GM12873 (cell line): ENCODE measurements around the gene RASSF6.

ENCODE experiments used
- CTCF ChIP-seq: IDR thresholded peaks from 2 replicates; pipeline ENCODE4 v1.5.1; 2012; ENCODE audit warnings: low read depth, mild to moderate bottlenecking, moderate library complexity, low read length, control low read depth; ENCODE audit not compliant: insufficient read depth; ENCODE audit errors: missing control alignments

RASSF6 gene

DNA sequence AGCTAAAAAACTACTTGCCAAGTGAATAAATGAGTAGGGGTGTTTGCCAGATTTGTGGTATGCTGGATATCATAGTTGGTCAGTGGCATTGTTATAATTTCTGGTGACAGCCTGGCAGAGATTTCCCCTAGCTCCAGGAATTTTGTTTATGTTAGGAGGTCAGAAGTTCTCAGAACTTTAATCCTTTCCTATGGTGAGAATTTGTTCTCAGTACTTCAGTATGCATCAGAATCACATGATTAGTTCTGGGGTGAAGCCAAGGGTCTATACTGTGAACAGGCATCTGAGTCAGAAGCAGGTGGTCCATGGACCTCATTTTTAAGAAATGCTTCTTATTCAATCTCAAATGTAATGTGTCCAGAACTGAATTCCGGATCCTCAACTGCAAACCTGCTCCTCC, 10.5 kb downstream of the RASSF6 start:
- TF ChIP-seq CTCF = no peak

DNA sequence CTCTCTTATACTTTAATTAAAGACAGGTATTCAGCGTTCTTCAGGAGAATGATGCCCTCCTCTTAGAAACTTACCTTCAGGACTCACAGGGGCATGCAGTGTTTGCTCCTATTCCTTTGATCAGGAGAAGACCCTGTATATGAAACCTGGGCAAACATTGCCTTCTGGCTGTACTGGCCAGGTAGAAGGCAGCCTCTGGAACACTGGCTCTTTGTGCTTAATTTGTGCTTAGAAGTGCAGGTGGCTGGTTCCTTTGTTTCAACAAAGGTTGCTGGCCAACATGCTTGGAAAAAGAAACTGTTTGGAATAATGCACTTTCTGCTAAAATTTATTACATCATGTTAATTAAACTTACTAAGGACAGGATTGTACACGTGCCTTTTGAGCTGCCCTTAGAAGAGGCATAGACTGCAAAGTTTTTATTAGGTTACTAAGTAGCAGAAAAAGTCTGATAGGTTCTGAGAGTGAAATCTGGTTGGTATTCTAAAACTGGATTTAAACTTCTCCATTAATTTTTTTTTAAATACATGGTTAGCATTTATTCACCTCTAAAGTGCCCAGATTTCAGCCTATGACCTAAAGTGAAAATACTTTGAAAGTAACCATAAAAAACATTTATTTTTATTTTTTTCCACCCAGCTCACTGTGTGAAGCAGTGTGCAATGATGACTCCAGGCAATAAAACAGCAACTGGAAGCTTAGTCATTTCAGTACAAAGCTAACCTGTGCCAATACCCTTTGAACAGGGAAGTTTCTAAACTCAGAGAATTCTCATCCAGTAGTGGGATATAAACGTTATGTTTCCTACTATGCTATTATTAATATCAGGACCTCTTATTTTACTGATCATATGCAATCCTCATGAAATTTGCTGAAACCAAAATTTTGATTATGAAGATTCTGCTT, 11.3 kb downstream of the RASSF6 start:
- no peak for TF ChIP-seq CTCF

DNA sequence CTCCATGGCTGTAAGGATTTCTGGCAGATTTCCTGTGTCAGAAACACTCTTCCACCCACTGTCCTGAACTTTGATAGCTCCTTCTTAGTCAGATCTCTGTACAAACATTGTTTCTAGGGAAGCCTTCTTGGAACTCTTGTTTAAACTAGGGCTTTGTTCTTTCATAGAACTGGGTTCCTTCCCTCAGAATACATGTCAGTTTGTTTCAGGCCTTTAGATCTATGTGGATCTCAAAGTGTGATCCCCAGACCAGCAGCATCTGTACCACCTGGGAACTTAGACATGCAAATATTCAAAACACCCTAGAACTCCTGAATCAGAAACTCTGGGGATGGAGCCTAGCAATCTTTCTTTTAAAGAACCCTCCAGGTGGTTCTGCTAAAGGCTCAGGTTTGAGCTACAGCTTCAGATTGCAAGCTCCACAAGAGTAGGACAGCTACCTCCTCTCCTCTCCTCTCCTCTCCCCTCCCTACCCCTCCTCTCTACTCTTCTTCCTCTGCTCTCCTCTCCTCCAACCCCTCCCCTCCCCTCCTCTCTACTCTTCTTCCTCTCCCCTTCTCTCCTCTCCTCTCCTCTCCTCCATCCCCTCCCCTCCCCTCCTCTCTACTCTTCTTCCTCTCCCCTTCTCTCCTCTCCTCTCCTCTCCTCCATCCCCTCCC, 12.7 kb downstream of the RASSF6 start:
- no peak for TF ChIP-seq CTCF

DNA sequence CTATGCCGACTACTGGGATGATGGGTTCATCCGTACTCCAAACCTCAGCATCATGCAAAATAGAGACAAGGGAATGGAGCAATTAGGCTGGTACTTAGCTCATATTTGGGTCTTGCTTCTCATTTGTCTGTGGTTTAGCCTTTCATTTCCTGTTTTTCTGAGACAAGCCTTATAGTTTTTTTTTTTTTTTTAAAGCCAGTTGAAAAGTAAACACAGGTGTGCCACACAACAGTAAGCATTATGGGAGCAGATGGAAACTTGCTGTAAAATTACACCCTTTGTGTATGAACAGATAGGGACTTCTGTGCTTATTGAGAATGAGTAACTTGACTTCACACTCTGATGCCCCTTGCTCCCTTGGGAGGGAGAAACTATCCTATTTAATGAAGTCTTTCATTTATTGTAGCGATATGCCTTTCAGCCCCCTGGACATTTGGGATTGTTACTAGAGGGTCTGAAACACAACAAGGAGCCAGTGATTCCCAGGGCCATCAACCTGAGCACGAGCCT, 13.7 kb downstream of the RASSF6 start:
- no peak for TF ChIP-seq CTCF

- TF ChIP-seq CTCF = no peak
Observed at GRCh38 chr4:73603854-73604584, 16.2 kb downstream of the RASSF6 start.

DNA sequence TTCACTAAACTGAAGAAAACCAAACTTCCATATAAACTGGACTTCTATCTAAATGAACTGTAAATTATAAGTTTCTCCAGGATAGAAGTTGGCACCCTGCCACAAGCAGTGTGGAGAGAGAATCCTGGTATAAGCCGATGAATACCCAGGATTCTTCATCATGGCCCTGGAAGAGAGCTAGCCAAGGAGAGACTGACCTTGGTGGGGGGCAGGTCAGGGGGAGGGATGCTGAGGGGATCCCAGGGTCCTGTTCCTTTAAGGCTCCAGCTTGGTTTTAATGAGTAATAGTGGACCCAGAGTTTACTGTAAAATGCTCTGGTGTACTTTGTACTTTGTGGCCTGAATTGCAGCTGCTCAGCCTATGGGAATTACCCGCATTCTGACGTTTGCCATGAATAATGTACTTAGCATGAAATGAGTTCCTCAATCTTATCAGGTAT, 16.9 kb downstream of the RASSF6 start:
- TF ChIP-seq CTCF = no peak

DNA sequence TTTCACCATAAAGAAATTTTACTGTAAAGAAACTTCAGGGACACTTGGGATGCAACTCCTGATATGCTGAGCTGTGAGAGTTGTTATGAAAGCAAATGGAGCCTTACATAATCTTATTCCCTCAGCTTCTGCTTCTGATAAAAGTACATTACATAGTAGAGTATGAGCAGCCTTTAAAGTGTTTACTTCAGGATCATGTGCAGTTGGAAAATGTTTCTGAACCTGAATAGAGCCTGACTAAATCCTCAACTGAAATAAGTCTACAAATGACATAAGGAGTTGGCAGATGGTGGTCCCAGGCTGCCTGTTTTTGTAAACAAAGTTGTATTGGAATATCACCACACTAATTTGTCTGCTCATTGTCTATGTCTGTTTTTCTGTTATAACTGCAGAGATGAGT, 19.3 kb downstream of the RASSF6 start:
- no peak for TF ChIP-seq CTCF
